ENCODE results near the gene OR4A15. TPM values are rescaled to one million over a fixed set of nuclear protein-coding genes. Genes with fewer than 3 reads are reported as not detected.

OR4A15 gene
- polyA plus RNA-seq (2013, experiment 1 of 2): not detected
- not detected for polyA plus RNA-seq (2013, experiment 2 of 2)

- WGBS, 2 experiments (ENCODE audit: insufficient coverage in 2 of 2): 57 to 100% methylated on average over 1 to 3 of the region's 4 CpGs
- Histone ChIP-seq H3K9me3 (ENCODE audit: control insufficient read depth, low read length) (peaks cover 41% of the 10 kb centered on the region), H3K4me1 (ENCODE audit: control insufficient read depth, insufficient read depth, low read length, poor library complexity, severe bottlenecking) (no peaks in the 10 kb centered on the region)
These were observed at the start of gene OR4A15 for GRCh38 chr11:55367674-55368073. OR4A15 (plus strand) TSS chr11:55367974; CDS start chr11:55367974, 0 bp downstream.

DNA sequence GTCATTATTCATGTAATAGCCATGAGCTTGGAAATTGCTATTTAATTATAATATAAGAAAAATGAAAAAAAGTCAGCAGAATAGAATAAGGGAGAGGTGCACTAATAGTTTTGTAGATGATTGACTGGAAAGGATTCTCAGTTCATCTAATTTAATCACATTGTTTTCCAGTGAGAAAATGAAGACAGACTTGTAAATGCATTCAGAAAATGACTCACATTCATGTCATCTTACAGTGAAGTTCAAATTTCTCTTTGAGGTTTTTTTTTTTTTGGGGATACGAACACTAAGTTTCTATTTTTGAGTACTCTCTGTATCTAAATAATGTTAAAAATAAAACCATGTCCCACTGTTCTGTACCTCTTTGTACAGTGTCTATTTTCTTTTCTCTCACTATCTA lies 43.3 kb upstream of the OR4A15 start:
- no CpG with 5 or more reads among the region's 1 CpG for WGBS, 2 experiments (ENCODE audit: insufficient coverage in 2 of 2)
- no peak overlapping the region for H3K4me3 ChIP-seq (ENCODE audit: extremely low read depth, insufficient read depth, low read length, poor library complexity, severe bottlenecking)
- no peaks in the 10 kb centered on the region for H3K4me1 ChIP-seq (ENCODE audit: control insufficient read depth, insufficient read depth, low read length, poor library complexity, severe bottlenecking)
- H3K36me3 ChIP-seq (ENCODE audit: control insufficient read depth, insufficient read depth, low read length): no peaks in the 10 kb centered on the region
- no peak overlapping the region for H3K27ac ChIP-seq (ENCODE audit: low read depth, low read length, severe bottlenecking)
- peaks cover 46% of the 10 kb centered on the region for H3K9me3 ChIP-seq (ENCODE audit: control insufficient read depth, low read length)

More at GRCh38 chr11:55367674-55368073, at the start of gene OR4A15:
- H3K36me3 ChIP-seq (ENCODE audit: control insufficient read depth, insufficient read depth, low read length): no peaks in the 10 kb centered on the region
- no peak within 1 kb of the TSS for H3K4me3 ChIP-seq (ENCODE audit: extremely low read depth, insufficient read depth, low read length, poor library complexity, severe bottlenecking)
- no peak within 1 kb of the TSS for H3K27ac ChIP-seq (ENCODE audit: low read depth, low read length, severe bottlenecking)

GRCh38 chr11:55342901-55343300 lies 24.9 kb upstream of the OR4A15 start, which contains the start of gene OR4A16:
OR4A16 (plus strand) TSS chr11:55343201; CDS start chr11:55343201, 0 bp downstream.
- peaks cover 43% of the 10 kb centered on the region for H3K9me3 ChIP-seq (ENCODE audit: control insufficient read depth, low read length)
- no peaks in the 10 kb centered on the region for H3K36me3 ChIP-seq (ENCODE audit: control insufficient read depth, insufficient read depth, low read length)
- H3K4me3 ChIP-seq (ENCODE audit: extremely low read depth, insufficient read depth, low read length, poor library complexity, severe bottlenecking): no peak within 1 kb of the TSS
- no peak within 1 kb of the TSS for H3K27ac ChIP-seq (ENCODE audit: low read depth, low read length, severe bottlenecking)
- no CpG with 5 or more reads among the region's 3 CpGs for WGBS, 2 experiments (ENCODE audit: insufficient coverage in 2 of 2)
- H3K4me1 ChIP-seq (ENCODE audit: control insufficient read depth, insufficient read depth, low read length, poor library complexity, severe bottlenecking): no peaks in the 10 kb centered on the region

DNA sequence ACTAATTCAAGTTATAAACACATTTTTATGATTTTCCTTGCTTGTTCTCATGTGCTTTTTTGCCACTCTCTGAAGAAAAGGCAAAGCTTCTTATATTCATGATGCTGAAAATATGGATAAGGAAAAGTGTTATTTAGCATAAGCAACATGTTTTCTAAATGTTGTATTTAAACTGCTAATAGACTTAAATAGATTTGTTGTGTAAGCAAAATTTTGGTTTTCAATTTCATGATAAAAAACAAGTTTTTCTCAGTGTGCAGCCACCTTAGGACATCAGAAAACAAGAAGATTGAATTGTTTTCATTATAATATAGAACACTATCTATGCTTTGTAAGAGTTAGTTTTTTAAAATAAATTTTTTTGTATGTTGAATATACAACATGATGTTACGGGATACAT lies 22.5 kb upstream of the OR4A15 start:
- Histone ChIP-seq H3K4me1 (ENCODE audit: control insufficient read depth, insufficient read depth, low read length, poor library complexity, severe bottlenecking) (no peaks in the 10 kb centered on the region), H3K27ac (ENCODE audit: low read depth, low read length, severe bottlenecking) (no peak overlapping the region), H3K9me3 (ENCODE audit: control insufficient read depth, low read length) (peaks cover 39% of the 10 kb centered on the region), H3K4me3 (ENCODE audit: extremely low read depth, insufficient read depth, low read length, poor library complexity, severe bottlenecking) (no peak overlapping the region), H3K36me3 (ENCODE audit: control insufficient read depth, insufficient read depth, low read length) (no peaks in the 10 kb centered on the region)
- no CpG with 5 or more reads among the region's 1 CpG for WGBS, 2 experiments (ENCODE audit: insufficient coverage in 2 of 2)

GRCh38 chr11:55349032-55349431 lies 18.7 kb upstream of the OR4A15 start:
- Histone ChIP-seq H3K9me3 (ENCODE audit: control insufficient read depth, low read length) (peaks cover 27% of the 10 kb centered on the region), H3K27ac (ENCODE audit: low read depth, low read length, severe bottlenecking) (no peak overlapping the region), H3K4me1 (ENCODE audit: control insufficient read depth, insufficient read depth, low read length, poor library complexity, severe bottlenecking) (no peaks in the 10 kb centered on the region), H3K36me3 (ENCODE audit: control insufficient read depth, insufficient read depth, low read length) (no peaks in the 10 kb centered on the region), H3K4me3 (ENCODE audit: extremely low read depth, insufficient read depth, low read length, poor library complexity, severe bottlenecking) (no peak overlapping the region)
- WGBS, 2 experiments (ENCODE audit: insufficient coverage in 2 of 2): 17 to 20% methylated on average over 1 of the region's 1 CpG

- Histone ChIP-seq H3K9me3 (ENCODE audit: control insufficient read depth, low read length) (peaks cover 78% of the 10 kb centered on the region), H3K36me3 (ENCODE audit: control insufficient read depth, insufficient read depth, low read length) (no peaks in the 10 kb centered on the region), H3K27ac (ENCODE audit: low read depth, low read length, severe bottlenecking) (no peak overlapping the region), H3K4me3 (ENCODE audit: extremely low read depth, insufficient read depth, low read length, poor library complexity, severe bottlenecking) (no peak overlapping the region), H3K4me1 (ENCODE audit: control insufficient read depth, insufficient read depth, low read length, poor library complexity, severe bottlenecking) (no peaks in the 10 kb centered on the region)
- WGBS, 2 experiments (ENCODE audit: insufficient coverage in 2 of 2): 0 to 20% methylated on average over 1 of the region's 1 CpG
These were observed 10.1 kb upstream of the OR4A15 start for GRCh38 chr11:55357560-55358184.

GRCh38 chr11:55401011-55401410 lies 33.2 kb downstream of the OR4A15 start:
- Histone ChIP-seq H3K9me3 (ENCODE audit: control insufficient read depth, low read length) (peaks cover 48% of the 10 kb centered on the region), H3K4me3 (ENCODE audit: extremely low read depth, insufficient read depth, low read length, poor library complexity, severe bottlenecking) (no peak overlapping the region), H3K36me3 (ENCODE audit: control insufficient read depth, insufficient read depth, low read length) (no peaks in the 10 kb centered on the region), H3K4me1 (ENCODE audit: control insufficient read depth, insufficient read depth, low read length, poor library complexity, severe bottlenecking) (no peaks in the 10 kb centered on the region), H3K27ac (ENCODE audit: low read depth, low read length, severe bottlenecking) (no peak overlapping the region)
- 29 to 50% methylated on average over 1 of the region's 1 CpG for WGBS, 2 experiments (ENCODE audit: insufficient coverage in 2 of 2)

Measured in mesodermal cell (in vitro differentiated cells).